Neural crest cell (in vitro differentiated cells): ENCODE results near the gene NUDCD3. TPM values are rescaled to one million over a fixed set of nuclear protein-coding genes. Genes with fewer than 3 reads are reported as not detected.

Source experiments
- DNase-seq: peaks from one replicate; pipeline ENCODE4 v3.0.0; 2021; ENCODE audit warnings: low read depth, mixed read lengths, low spot score
- H3K27ac Mint-ChIP-seq: one replicate; pipeline ENCODE4 v1.8.0; 2021; ENCODE audit warnings: mild to moderate bottlenecking, mixed read lengths; ENCODE audit not compliant: unreplicated experiment
- H3K27me3 Mint-ChIP-seq: 2 replicates; pipeline ENCODE4 v1.8.0; 2021; ENCODE audit warnings: low read depth, mild to moderate bottlenecking, mixed read lengths
- H3K36me3 Mint-ChIP-seq: 2 replicates; pipeline ENCODE4 v1.8.0; 2021; ENCODE audit warnings: low read depth, mild to moderate bottlenecking, mixed read lengths
- H3K4me1 Mint-ChIP-seq: 2 replicates; pipeline ENCODE4 v1.8.0; 2021; ENCODE audit warnings: mixed read lengths
- H3K4me3 Mint-ChIP-seq: one replicate; pipeline ENCODE4 v1.8.0; 2021; ENCODE audit warnings: mild to moderate bottlenecking, mixed read lengths
- H3K9me3 Mint-ChIP-seq: 2 replicates; pipeline ENCODE4 v1.8.0; 2021; ENCODE audit warnings: mixed read lengths
- total RNA-seq: library from RNA; stranded (reverse); gene quantifications from 2 replicates; pipeline ENCODE4 v1.2.1, GENCODE V29; 2021
- TF ChIP-seq, protein P1 (sequence below): fragments of 200-600 bp; sonication (generic); conservative IDR thresholded peaks from 2 replicates; pipeline ENCODE4 v1.5.0; 2021; ENCODE audit warnings: antibody characterized with exemption, mild to moderate bottlenecking

Gene NUDCD3
- total RNA-seq, 1 donor from 2014 or later = 93.2 TPM

DNA sequence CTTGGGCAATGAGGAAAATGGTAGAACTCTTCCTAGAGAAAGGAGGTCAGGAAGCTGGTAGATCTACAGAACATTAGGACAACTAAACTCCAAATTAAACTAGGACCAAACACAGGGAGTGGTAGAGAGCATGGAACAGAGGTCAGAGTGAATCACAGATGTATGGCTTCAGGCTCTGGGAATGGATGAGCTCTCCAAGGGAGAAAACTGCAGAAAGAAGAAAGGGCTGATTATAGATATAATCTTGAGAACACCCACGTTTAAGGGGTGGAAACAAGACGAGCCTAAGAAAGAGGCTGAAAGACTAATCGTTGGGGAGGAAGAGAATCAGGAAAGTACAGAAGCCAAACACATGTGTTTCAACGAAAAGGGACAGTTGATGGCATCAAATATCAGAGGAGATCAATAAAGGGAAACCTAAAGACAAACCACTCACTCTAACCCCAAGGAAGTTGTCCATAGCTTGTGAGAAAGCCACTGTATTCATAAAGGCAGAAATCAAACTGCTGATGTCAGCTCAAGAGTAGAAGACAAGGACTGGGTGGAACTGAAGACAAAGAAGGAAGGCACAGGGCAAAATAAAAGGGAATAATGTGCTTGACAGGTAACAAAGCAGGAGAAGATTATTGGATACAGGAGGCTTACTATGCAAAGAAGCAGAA lies 41.4 kb downstream of the NUDCD3 start:
- no peak for DNase-seq
- TF ChIP-seq, protein P1, sequence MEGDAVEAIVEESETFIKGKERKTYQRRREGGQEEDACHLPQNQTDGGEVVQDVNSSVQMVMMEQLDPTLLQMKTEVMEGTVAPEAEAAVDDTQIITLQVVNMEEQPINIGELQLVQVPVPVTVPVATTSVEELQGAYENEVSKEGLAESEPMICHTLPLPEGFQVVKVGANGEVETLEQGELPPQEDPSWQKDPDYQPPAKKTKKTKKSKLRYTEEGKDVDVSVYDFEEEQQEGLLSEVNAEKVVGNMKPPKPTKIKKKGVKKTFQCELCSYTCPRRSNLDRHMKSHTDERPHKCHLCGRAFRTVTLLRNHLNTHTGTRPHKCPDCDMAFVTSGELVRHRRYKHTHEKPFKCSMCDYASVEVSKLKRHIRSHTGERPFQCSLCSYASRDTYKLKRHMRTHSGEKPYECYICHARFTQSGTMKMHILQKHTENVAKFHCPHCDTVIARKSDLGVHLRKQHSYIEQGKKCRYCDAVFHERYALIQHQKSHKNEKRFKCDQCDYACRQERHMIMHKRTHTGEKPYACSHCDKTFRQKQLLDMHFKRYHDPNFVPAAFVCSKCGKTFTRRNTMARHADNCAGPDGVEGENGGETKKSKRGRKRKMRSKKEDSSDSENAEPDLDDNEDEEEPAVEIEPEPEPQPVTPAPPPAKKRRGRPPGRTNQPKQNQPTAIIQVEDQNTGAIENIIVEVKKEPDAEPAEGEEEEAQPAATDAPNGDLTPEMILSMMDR = no peak
- Mint-ChIP-seq H3K4me1 (peaks cover 6% of the 10 kb centered on the region), H3K9me3 (no peaks in the 10 kb centered on the region), H3K27ac (peak overlapping the region; percentile 17), H3K4me3 (no peak overlapping the region), H3K36me3 (peaks cover 5% of the 10 kb centered on the region), H3K27me3 (no peaks in the 10 kb centered on the region)

DNA sequence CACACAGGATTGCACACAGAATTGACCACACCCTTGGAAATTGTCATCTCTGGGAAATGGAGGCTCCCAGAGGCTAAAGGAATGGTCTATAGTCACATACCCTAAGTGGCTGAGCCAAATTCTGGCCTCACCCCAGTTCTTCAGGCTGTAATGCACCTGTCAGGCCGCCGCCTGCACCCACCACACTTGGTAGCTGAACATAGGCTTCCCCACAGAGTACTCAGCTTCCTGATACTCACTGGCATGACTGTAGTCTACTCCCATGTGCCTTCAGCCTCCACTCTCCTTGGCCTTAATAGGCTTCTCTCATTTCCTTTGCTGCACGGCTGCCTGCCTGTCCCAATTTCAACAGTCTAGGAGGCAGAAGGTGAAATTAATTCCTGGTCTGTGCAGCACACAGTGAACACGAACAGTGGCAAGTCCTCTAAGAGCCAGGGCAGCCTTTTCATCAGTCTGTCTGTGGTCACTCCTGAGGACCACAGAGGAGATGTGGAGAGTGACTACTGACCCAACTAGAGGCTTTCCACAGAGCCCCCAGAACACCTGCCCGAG lies 42.5 kb downstream of the NUDCD3 start:
- TF ChIP-seq, protein P1 = no peak
- H3K36me3 Mint-ChIP-seq = peaks cover 5% of the 10 kb centered on the region
- H3K4me3 Mint-ChIP-seq = no peak overlapping the region
- no peaks in the 10 kb centered on the region for H3K27me3 Mint-ChIP-seq
- peaks cover 6% of the 10 kb centered on the region for H3K4me1 Mint-ChIP-seq
- H3K27ac Mint-ChIP-seq = peak overlapping the region; percentile 13
- no peaks in the 10 kb centered on the region for H3K9me3 Mint-ChIP-seq
- DNase-seq = no peak

DNA sequence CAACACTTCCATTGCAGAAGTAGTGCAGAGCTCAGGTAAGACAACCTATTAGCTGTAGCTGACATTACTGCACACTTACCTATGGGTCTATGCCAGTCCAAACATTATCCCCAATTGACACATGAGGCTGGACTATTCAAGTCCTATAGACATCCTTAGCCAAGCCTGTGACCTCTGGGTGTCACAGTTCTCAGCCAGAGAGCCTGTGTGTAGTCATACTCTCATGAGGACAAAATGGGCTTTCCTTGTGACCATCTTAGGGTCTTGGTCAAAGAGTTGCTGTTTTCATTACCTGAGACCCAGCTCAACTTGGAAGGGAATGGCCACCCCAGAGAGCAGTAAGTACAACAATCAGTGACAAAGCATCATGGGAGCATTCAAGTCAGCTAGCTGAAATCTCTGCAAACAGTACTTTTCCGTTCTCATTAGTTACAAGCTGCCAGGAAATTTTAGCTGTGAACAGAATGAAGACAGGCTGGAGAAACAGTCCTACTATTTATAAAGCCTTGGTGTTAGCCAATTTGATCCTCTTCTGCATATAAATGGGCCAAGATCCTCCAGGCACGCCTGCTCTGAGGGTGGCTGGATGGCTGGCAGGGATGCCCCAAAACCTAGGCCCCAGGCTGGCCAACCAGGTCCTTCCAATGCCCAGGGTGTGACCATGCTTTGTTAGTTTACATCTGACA lies 44.3 kb downstream of the NUDCD3 start:
- TF ChIP-seq, protein P1 = no peak
- Mint-ChIP-seq H3K27ac (no peak overlapping the region), H3K4me3 (no peak overlapping the region), H3K9me3 (no peaks in the 10 kb centered on the region), H3K27me3 (no peaks in the 10 kb centered on the region), H3K36me3 (peaks cover 3% of the 10 kb centered on the region), H3K4me1 (peaks cover 6% of the 10 kb centered on the region)
- DNase-seq = no peak

DNA sequence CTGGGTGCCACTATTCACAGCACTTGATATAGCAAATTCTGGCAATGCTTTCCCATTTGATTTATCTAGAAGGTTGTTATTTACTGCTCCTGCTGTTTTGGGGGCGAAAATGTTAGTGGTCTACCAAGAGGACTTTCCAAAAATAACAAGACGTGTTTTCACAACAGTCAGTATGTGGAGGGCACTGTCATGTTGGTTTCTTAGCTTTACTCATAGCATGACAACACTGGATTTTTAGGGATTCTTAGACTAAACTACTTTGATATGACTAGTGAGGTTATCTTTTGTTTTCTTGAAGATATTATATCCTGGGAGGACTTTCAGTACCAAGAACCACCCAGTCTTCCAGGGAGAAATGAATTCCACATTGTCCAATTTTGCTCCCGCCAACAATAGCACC lies 49.4 kb downstream of the NUDCD3 start:
- no peak for DNase-seq
- no peak overlapping the region for H3K4me3 Mint-ChIP-seq
- H3K27ac Mint-ChIP-seq = no peak overlapping the region
- H3K4me1 Mint-ChIP-seq = no peaks in the 10 kb centered on the region
- no peaks in the 10 kb centered on the region for H3K36me3 Mint-ChIP-seq
- H3K9me3 Mint-ChIP-seq = no peaks in the 10 kb centered on the region
- TF ChIP-seq, protein P1 = no peak
- H3K27me3 Mint-ChIP-seq = no peaks in the 10 kb centered on the region

DNA sequence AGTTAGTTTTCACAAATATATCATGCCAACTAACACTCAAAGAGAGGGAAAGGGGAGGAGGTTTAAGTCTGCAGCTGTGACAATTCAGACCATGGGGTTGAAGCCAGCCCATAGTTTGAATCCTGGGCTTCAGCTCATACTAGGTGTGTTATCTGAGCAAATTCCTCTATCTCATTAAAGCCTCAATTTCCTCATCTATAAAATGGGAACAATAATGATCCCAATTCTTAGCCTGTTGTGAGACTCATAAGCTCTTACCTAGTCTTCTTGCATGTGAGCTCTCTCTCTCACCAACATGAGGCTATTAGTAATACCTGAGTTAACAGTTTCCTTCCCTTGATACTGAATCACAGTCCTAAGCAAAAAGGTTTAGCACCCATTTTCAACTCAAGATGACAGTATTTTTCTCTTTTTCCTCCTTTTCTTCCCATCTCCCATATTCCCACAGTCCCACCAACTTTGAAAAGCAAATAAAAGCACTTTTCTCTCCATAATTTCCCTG lies 49.8 kb downstream of the NUDCD3 start:
- no peak for DNase-seq
- H3K9me3 Mint-ChIP-seq = no peaks in the 10 kb centered on the region
- no peak overlapping the region for H3K4me3 Mint-ChIP-seq
- H3K4me1 Mint-ChIP-seq = no peaks in the 10 kb centered on the region
- H3K27ac Mint-ChIP-seq = no peak overlapping the region
- no peaks in the 10 kb centered on the region for H3K27me3 Mint-ChIP-seq
- TF ChIP-seq, protein P1 = no peak
- peaks cover 2% of the 10 kb centered on the region for H3K36me3 Mint-ChIP-seq
